ENCODE measurements around the gene ITGAL. TPM values are rescaled to one million over a fixed set of nuclear protein-coding genes. Genes with fewer than 3 reads are reported as not detected.
A peak's percentile ranks its signal among the peaks of the same experiment; 100 is the strongest.

Gene ITGAL
- total and polyA plus RNA-seq, 2 of the 13 experiments (the other 11 are each of a cell fraction or from before 2014, with no cell fraction given): 0.86 to 1.2 TPM

DNA sequence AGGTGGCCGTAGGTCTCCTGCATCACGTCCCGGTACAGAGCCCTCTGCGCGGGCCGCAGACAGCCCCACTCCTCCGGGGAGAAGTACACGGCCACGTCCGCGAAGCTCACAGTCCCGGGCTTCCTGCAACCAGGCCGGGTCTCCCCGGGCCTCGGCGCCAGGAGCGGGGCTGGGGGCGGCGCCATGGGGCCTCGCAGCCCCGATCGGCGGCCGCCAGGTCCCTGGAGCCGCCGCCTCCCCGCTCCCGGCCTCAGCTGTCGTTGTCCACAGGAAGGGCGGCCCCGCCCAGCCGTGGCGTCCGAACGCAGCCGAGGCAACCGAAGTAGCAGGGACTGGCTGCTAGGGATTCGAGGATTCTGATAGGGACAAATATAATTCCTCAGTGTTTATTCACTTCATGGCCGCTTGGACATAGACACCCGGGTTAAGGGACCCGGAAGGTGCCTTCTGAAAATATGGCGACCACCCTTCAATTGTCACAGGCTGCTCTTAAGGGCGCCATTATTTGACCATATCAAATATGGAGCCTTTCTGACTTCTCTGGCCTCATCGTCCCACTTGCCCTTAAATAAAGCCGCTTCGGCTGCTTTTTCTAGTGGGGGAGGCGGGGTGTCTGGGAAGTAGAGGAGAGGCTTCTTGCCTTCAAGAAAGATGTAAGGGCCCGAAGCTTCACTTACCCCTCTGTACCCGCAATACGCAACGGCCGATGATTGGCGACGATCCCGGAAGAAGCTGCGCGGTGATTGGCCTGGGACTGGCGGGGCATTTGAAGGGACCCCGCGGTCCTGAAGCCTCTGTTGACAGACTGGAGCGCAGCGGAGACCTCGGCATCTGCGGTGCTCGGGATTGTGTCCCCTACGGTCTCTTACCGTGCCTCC is 99.1 kb downstream of the ITGAL start, which contains the start of gene ZNF688 (continued):
- TF ChIP-seq, protein P1, sequence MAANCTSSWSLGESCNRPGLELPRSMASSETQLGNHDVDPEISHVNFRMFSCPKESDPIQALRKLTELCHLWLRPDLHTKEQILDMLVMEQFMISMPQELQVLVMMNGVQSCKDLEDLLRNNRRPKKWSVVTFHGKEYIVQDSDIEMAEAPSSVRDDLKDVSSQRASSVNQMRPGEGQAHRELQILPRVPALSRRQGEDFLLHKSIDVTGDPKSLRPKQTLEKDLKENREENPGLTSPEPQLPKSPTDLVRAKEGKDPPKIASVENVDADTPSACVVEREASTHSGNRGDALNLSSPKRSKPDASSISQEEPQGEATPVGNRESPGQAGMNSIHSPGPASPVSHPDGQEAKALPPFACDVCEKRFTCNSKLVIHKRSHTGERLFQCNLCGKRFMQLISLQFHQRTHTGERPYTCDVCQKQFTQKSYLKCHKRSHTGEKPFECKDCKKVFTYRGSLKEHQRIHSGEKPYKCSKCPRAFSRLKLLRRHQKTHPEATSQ (CRISPR knock-in tag; IDR thresholded peaks at IDR 0.05; ENCODE audit: borderline replicate concordance): no peak
- TF ChIP-seq MBD4 (IDR thresholded peaks at IDR 0.05; ENCODE audit: borderline replicate concordance, low read length) (no peak), SETDB1 (CRISPR knock-in tag; IDR thresholded peaks at IDR 0.05; ENCODE audit: borderline replicate concordance) (no peak), STAG1 (CRISPR knock-in tag; IDR thresholded peaks at IDR 0.05) (no peak; the same call in 1 of the 2 replicates), POGZ (CRISPR knock-in tag; IDR thresholded peaks at IDR 0.05) (no peak; the same call in 1 of the 2 replicates), CCDC6 (CRISPR knock-in tag; IDR thresholded peaks at IDR 0.05) (peak; percentile 9; the same call in 1 of the 2 replicates), NR1H2 (CRISPR knock-in tag; IDR thresholded peaks at IDR 0.05; ENCODE audit: borderline replicate concordance, low read depth) (no peak), PRMT3 (CRISPR knock-in tag; IDR thresholded peaks at IDR 0.05; ENCODE audit: borderline replicate concordance, low read depth) (0 out of 2 replicates have a peak, but pooled peaks have one; percentile 46), FOXK2 (IDR thresholded peaks at IDR 0.05) (peak; percentile 83), ZBTB7B (CRISPR knock-in tag; IDR thresholded peaks at IDR 0.05) (peak; percentile 42; the same call in 1 of the 2 replicates), ELK4 (CRISPR knock-in tag; IDR thresholded peaks at IDR 0.05; ENCODE audit: borderline replicate concordance) (0 out of 2 replicates have a peak, but pooled peaks have one; percentile 20), TEAD3 (CRISPR knock-in tag; optimal IDR thresholded peaks at IDR 0.05; ENCODE audit: borderline replicate concordance) (no peak), GATAD1 (CRISPR knock-in tag; IDR thresholded peaks at IDR 0.05) (peak; percentile 95)
- TF ChIP-seq, protein P2, sequence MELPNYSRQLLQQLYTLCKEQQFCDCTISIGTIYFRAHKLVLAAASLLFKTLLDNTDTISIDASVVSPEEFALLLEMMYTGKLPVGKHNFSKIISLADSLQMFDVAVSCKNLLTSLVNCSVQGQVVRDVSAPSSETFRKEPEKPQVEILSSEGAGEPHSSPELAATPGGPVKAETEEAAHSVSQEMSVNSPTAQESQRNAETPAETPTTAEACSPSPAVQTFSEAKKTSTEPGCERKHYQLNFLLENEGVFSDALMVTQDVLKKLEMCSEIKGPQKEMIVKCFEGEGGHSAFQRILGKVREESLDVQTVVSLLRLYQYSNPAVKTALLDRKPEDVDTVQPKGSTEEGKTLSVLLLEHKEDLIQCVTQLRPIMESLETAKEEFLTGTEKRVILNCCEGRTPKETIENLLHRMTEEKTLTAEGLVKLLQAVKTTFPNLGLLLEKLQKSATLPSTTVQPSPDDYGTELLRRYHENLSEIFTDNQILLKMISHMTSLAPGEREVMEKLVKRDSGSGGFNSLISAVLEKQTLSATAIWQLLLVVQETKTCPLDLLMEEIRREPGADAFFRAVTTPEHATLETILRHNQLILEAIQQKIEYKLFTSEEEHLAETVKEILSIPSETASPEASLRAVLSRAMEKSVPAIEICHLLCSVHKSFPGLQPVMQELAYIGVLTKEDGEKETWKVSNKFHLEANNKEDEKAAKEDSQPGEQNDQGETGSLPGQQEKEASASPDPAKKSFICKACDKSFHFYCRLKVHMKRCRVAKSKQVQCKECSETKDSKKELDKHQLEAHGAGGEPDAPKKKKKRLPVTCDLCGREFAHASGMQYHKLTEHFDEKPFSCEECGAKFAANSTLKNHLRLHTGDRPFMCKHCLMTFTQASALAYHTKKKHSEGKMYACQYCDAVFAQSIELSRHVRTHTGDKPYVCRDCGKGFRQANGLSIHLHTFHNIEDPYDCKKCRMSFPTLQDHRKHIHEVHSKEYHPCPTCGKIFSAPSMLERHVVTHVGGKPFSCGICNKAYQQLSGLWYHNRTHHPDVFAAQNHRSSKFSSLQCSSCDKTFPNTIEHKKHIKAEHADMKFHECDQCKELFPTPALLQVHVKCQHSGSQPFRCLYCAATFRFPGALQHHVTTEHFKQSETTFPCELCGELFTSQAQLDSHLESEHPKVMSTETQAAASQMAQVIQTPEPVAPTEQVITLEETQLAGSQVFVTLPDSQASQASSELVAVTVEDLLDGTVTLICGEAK (IDR thresholded peaks at IDR 0.05): no peak
- TF ChIP-seq, protein P2 (CRISPR knock-in tag; IDR thresholded peaks at IDR 0.05): peak; percentile 76; the same call in 1 of the 2 replicates
